CD4-positive, alpha-beta T cell treated with Interleukin-10 for 1 hour (primary cell): Measurements from ENCODE around the gene CDK5RAP3.
"Not testable (repeated sequence)": the region's sequence is repeated elsewhere in the genome, so short reads cannot be mapped to it uniquely, and the experiment has no call there.

Experiments used
- DNase-seq: peaks from one replicate; pipeline ENCODE4 v3.0.0-alpha.2; 2020

The CDK5RAP3 gene

DNA sequence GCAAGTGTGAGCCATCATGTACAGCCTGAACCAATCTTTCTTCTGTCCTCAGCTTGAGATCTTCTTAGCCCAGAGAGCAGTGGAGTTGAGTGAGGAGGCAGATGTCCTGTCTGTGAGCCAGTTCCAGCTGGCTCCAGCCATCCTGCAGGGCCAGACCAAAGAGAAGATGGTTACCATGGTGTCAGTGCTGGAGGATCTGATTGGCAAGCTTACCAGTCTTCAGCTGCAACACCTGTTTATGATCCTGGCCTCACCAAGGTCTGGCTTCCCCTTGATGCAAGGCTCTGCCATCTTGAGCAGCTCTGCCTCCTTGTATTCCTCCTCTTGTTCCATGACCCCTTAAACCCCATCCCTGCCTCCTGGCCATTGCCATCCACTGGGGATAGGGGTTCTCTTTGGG, 9.6 kb downstream of the CDK5RAP3 start:
- DNase-seq: no peak

DNA sequence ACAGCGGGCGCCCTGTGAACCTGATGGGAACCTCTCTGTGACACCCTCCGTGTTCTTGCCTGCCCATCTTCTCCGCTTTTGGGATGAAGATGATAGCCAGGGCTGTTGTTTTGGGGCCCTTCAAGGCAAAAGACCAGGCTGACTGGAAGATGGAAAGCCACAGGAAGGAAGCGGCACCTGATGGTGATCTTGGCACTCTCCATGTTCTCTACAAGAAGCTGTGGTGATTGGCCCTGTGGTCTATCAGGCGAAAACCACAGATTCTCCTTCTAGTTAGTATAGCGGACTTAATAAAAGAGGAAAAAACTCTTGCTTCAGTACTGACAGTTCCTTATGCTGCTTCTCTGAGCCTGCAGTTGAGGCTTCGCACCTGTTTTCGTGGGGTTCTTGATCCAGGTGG, 10.5 kb downstream of the CDK5RAP3 start:
- peak; percentile 25 for DNase-seq

DNA sequence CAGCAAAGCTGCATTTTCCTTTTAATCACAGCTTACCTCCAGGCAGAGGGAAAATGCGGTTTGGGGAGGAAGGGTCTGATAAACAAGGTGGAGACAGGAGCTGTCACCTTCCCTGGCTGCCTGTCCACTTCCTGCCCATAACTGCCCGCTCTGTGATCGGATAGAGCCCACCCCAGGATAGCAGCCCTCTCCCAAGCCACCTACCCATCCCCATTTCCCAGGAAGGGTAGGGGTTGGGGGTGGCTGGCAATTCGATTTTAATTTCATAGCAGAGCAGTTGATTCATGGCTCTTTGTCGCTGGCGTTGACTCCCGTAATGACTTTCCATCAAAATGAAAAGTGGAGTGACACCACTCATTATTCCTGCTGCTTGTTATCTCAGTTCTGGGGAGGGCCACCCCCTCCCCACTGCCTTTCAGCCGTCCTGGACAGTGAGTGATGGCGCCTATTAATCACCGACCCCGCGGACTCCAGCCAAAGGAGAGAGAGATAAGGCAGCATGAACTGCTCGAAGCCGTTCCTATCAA, 11.2 kb downstream of the CDK5RAP3 start:
- DNase-seq: no peak

DNA sequence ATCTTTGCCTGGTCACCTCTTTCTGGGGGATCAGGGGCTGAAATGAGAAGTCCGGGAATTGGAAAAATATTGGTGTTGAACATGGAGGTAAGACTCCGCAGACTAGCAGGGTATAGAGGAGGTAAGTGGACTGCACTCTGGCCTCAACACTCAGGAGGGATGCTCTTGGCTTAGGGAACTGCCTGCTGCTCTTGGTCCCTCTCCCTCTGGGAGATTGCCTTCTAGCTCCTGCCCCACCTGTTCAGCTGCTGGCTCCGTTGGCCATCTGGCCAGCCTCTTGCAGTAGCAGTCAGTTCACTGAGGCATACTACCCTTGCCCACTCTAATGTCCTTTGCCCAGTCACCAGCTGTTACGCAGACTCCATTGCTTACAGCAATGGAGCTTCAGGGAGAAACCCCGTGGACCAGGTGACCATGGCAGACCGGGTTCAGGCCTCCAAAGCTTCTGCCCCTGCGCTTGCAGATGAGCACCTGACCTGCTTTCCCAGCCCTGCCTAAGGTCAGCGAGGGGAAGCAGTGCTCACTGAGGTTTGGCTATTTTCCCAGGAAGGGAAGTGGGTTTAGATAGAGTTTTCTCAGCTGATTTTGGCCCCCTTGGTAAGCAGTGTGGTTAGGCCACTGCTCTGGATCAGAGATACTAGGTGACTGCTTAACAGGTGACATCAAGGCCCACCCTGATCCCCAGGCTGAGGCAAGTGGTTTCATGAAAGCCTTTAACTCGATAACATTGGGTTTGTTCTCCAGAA, 11.9 kb downstream of the CDK5RAP3 start:
- no peak for DNase-seq

DNA sequence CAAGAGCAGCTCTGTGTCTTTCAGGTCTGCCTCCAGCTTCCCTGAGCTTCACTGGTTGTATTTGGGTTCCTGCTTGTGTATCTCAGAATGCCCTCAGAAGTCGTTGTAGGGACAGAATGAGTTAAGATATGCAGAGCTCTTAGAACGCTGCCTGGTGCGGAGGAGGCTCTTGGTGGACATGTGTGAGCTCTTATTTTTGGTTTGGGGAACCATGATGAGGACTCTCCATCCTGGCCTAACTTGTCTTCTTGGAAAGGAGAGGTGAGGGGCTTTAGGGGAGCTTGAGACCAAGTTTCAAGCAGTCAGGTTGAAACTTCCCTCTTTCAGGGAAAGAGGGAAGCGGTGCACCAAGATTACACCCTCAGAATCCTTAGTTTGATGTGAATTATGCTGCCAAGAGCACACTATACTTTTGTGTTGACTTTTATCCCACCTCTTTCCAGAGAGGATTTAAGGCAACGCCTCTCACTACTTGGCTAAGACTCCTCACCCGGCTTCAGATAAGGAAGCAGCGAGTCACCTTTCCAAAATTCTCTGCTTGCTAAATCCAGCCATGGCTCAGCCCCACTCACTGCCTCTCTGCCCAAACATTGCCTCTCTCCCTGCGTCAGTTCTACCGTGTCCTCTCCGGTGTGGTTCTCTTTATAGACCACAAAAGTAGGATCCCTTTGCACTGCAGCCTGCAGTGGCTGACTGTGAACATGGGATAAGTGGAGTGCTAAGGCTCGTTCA, 12.7 kb downstream of the CDK5RAP3 start:
- DNase-seq: no peak

DNA sequence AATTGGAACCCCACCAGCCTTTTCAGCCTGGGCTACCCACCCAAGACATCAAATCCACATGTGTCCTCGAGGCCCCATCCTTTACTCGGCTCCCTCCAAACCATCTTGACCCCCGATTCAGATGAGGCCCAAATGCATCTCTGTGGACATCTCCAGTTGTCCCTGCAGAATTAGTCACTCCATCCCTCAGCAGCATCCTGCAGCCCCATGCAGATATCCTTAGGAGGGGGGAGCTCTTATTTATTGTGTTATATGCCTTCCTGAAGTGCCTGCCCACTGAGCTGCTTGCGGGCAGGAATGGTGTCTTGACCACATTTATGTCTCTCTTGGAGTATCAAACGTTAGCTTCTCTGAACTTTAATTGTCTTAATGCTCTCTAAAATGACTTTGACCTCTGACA, 15.6 kb downstream of the CDK5RAP3 start:
- DNase-seq: no peak

DNA sequence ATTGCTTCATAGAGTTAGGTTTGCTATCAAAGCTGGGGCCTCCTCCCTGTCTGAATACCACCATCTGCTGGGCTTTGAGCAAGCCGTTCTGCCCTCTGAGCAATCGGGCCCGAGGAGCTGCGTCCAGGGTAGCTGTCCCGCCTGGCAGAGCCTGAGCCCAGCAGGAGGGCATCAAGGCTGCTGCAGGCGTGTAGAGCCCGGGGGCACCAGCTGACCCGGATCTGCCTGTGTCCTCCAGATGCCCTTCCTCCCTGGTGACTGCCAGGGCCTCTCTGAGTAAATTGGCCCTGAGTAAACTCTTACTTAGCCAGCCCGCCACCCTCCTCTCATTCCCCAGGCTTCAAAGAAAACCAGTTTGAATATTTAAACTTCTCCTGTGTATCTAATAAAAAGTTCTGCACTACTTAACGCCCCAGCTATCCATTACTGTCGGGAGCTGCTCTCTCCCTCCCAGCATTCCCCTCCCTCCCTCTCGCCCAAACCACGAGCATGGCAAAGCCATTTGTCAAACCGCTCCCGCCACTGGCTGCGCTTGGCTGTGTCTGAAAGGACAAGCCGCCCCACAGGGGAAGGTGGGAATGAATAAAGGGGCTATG, 16.4 kb downstream of the CDK5RAP3 start:
- DNase-seq: no peak

DNA sequence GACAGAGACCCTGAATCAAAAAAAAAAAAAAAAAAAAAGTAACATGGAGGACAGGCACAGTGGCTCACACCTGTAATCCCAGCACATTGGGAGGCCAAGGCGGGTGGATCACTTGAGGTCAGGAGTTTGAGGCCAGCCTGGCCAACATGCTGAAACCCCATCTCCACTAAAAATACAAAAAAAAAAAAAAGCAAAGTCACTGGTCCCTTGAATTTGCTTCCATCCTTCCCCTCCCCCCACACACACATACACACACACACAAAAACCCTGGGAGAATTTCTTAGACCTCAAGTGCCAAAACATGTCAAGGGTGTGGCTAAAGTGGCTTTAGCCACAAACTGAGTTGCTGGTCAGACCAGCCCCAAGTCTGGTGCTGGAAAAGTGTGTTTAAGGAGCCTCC, 17.5 kb downstream of the CDK5RAP3 start:
- DNase-seq: not testable (repeated sequence)

DNA sequence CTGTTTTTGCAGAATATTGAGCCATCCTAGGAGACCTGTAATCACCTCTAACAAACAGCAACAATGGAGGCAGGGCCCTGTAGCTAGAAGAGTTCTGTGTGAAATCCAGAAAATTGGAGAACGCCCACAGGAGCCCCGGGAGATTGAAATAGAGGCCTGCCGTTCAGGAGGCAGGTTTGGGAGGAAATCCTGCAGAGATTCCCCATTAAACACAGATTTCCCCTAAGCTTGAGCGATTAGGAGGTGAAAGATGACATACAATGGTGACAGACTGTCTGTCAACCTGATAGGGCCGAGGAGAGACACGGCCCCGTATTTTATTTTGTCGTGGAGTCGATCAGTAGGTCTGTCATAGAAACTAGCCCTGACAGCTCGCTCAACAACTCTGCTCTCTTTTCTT, 18.2 kb downstream of the CDK5RAP3 start:
- no peak for DNase-seq

DNA sequence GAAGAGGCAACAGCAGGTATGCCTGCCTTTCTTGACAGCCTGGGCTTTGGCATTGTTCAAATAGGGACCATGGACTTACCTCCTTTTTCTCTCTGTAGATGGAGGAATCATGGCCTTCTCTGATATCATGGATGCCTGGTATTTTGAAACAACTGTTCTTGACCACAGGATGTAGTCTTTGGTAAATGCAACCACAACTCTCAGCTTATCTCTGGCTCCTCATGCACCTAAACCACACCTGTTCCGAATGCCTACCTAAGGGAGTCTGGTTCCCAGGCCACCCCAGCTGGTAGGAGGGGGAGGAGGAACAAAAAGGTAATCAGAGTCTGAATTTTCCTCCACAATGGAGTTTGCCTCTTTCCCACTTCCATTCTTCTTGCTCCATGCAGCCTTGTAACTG, 18.8 kb downstream of the CDK5RAP3 start:
- no peak for DNase-seq

DNA sequence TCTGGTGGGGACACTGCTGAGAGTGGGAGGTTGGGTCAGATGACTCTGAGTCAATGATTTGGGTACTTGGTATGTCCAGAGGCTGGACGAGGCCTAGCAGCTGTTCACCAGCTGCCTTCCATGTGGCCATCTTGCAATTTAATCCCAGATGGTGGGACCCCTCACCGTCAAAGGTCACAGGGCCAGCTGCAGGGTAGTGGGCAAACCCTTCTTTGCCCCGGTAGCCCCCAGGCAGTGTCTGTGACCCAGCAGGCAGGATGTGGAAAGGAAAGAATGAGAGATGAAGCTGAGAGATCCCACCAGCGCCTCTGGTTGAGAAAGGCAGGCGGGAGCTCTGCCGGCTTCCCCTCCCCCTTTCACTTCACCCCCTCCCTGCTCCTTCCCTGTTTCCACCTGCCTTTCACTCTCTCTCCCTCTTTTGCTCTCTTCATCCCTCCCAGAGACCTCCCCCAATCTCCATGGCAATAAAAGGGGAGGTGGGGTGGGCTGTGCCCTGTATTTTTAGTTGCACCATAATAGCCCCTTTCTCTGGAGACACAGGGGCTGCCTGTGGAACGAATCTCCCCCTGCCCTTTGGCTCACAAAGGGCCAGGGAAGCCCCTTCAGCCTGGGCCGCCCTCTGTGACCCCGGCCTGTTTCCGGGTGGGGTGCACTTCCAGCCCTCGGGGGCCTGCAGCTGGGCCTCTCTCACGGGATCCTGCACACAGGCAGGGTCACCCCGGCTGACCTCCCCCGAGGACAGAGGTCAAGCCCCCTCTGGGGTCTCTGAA, 20.2 kb downstream of the CDK5RAP3 start:
- no peak for DNase-seq

DNA sequence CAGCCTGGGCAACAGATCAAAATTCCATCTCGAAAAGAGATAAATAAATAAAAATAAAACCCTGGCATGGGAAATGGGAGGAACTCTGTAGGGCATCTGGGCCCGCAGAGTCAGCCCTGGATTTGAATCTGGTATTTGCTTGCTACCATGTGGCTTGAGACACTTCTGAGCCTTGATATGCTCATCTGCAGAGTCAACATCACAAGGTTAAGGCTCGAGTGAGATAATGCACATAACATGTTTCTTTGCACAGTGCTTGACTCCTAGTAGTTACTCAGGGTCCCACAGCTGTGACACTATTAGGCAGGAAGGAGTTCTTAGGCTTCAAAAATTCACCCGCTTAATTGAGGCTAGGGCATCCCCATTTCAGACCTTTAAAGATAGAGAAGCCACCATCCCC, 21.3 kb downstream of the CDK5RAP3 start:
- no peak for DNase-seq

DNA sequence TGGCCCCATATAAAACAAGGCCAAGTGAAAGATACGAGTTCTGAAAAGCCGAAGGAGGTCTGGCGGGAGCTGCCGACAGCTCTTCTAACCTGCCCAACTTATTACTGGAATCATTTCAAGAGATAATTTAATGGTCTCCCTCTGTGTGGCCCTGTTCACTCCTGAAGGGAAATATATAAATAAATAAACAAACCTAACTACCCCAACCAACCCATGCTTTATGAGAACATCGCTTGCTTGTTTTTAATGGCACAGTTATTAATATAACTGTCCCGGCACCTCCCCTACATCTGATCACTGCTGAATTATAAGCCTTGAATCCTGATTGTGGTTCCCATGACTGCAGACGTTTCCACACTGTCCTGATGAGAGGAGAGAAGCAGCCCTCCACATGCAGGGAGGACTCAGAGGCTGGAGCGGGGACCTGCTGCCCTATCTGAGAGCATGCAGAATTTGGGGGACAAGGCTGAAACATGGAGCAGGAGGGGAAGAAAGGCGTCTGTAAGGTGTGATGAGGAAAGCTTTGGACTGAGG, 22.2 kb downstream of the CDK5RAP3 start:
- DNase-seq: no peak

DNA sequence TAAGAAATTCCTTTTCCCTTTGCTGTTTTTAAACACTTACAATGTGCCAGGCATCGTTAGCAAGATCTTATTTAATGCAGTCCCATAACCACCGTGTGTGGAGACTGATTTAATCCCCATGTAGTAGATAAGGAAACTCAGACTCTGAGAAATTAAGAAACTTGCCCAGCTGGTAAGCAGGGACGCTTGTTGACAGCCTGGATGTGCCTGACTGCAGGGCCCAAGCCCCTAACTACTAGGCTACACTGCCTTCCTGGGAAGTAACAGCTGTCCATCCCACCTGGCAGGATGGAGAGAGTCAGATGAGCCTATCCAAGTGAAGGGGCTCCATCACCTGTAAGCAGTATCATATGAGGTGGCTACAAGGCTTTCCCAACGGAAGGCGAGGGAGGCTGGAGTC, 23.1 kb downstream of the CDK5RAP3 start:
- DNase-seq: no peak

DNA sequence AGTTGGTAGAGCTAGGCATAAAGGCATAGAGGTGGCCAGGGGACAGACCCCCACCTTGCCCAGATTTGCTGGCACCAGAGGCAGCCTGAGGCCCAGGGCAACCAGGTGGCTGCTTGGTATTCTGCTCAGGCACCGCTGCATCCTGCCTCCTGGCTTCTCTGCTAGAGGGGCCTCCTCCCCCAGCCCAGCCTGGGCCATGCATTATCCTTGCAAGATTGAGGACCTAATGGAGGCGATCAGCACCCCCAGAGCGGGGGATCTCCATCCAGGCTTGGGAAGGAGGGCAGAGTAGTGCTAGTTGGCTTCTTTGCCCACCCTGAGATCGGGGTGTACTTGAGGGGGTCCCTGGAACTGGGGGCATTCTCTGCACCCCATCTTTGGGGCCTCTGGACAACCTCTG, 23.8 kb downstream of the CDK5RAP3 start:
- DNase-seq: no peak

DNA sequence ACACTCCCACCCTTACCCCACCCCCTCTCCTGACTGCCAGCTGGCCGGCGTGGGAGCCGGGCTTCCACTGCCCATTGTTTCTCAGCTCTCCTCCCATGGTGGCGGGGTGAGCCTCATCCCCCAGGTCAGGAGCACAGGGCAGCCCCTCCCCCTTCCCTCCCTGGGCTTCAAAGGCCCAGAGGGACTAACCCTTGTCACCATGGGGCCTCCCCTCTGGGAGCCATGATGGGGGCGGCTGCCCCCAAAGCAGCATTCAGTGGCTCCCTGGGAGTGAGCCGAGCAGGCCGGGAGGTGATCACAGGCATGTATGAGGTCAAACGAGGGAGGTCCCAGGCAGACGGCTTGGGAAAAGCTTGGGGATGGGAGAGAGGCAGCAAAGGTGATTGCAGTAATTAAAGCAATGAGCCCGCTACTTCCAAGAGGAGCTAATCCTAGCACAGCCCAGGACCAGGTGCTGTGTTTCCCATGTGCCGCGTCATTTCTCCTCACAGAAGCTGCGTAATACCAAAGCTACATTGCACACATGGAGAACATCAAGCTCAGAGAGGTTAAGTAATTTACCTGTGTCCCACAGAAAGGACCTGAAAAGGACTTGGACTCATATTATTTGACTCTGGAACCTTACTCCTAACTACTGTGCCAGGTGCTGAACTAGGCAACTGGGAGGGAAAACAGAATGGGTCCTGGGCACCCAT, 24.5 kb downstream of the CDK5RAP3 start:
- no peak for DNase-seq

DNA sequence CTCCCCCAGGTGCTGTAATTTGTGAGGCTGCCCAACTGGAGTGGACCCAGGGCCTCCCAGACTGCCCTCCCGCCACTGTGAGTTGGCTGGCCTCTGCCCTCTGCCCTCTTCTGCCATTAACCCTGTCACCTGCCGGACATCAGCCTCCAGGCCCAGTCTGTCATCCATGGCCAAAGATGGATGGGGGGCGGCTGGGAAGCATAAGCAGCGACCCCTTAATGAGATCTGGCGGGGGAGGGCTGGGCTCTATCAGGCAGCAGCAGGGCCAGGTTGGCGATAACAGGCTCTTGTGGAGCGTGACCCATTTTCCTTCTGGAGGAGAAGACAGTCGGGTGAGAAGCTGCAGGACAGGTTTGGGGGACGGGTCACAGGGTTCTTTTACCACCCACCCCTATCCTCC, 25.3 kb downstream of the CDK5RAP3 start:
- DNase-seq: no peak

DNA sequence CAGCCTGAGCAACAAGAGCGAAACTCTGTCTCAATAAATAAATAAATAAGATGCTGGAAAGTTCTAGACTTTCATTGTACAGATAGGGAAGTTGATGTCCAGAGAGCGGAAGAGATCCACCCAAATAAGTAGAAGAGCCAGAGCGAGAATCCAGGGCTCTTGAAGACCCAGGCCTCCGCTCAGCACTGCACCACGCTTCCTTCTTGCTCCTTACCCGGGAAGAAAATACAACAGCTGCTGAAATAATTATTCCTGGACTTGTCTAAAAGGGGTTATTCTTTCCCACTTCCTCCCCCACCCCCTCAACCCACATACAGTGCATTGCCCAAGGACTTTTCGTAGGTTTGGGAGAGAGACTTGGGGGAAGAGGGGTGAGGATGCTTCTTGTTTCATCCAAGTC, 26.7 kb downstream of the CDK5RAP3 start:
- DNase-seq: no peak

DNA sequence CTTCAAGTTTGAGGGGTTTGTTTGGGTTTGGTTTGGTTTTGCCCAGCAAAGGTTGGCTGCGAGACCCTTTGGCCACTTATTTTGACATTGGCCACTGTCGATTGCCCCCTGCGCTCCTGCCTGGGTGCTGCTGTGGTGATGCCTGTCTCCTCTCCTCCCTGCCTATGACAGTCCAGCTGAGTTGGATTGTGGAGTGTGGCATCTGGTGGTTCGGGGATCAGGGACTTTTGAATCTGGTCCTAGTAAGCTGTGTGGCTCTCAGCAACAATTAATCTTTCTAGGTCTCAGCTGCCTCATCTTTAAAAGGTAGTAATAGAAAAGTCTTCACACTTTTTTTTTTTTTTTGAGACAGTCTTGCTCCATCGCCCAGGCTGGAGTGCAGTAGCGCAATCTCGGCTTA, 27.1 kb downstream of the CDK5RAP3 start:
- no peak for DNase-seq

DNA sequence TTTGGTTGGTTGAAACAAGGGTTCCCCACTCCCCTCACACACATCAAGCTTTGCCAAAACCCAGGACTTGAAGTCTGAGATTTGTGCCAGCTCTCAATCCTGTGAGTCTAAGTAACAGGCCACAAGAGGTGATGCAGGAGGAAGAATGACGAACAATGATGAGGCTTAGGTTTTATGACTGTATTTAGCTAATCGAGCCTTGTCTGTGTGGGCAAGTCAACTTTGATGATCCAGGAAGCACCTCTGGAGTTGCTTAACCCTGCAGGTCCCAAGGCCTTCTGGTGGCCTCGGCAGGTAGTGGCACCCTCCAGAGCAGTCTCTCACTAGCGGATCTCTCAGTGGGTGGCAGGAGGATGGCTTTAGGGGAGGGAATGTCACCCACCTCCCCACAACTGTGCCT, 28.7 kb downstream of the CDK5RAP3 start:
- no peak for DNase-seq

DNA sequence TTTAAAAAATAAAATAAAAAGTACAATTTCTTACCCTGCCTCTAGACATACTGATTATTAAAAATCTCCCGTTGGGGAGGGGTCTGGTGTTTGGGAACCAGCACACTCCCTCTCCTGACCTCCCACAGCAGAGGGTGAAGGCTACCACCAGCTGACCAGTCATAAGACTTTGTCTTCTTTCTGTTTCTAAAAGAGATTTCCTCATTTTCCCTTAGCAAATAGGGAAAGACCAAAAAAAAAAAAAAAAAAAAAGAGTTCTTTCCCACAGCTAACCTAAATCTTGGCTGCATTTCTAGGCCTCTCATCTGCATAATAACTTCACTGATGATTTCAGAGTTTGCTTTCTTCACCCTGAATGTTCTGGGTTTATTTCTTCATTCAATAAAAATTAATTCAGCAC, 30.3 kb downstream of the CDK5RAP3 start:
- no peak for DNase-seq

DNA sequence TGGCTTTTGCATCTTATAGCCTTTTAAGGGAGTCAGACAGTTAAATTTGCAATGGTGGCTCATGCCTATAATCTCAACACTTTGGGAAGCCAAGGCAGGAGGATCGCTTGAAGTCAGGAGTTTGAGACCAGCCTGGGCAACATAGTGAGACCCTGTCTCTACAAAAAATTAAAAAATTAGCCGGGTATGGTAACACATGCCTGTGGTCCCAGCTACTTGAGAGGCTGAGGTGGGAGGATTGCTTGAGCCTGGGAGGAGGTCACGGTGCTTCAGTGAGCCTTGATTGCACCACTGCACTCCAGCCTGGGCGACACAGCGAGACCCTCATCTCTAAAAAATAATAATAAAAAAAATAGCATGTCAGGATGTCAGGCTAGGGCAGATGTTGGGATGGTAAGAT, 30.7 kb downstream of the CDK5RAP3 start:
- DNase-seq: not testable (repeated sequence)
